Activated CD4-positive, alpha-beta T cell treated with anti-CD3 and anti-CD28 coated beads, Interleukin-2, amount 10 ng/mL, durations not matched to agents 24 days and 14 days (primary cell): ENCODE data around the gene FZD4. TPM values are rescaled to one million over a fixed set of nuclear protein-coding genes. Genes with fewer than 3 reads are reported as not detected.
"Not testable (repeated sequence)": the region's sequence is repeated elsewhere in the genome, so short reads cannot be mapped to it uniquely, and the experiment has no call there.

Experiments used
- DNase-seq: peaks from one replicate; pipeline ENCODE4 v3.0.0; 2022
- H3K27ac Mint-ChIP-seq: one replicate; pipeline ENCODE4 v1.8.0; 2022; ENCODE audit warnings: mild to moderate bottlenecking, mixed read lengths
- H3K27me3 Mint-ChIP-seq: one replicate; pipeline ENCODE4 v1.8.0; 2022; ENCODE audit warnings: mixed read lengths
- H3K36me3 Mint-ChIP-seq: one replicate; pipeline ENCODE4 v1.8.0; 2022; ENCODE audit warnings: low read depth, mild to moderate bottlenecking, mixed read lengths
- H3K4me1 Mint-ChIP-seq: one replicate; pipeline ENCODE4 v1.8.0; 2021; ENCODE audit warnings: mixed read lengths
- H3K4me3 Mint-ChIP-seq: one replicate; pipeline ENCODE4 v1.8.0; 2022; ENCODE audit warnings: mild to moderate bottlenecking, moderate library complexity, mixed read lengths
- H3K9me3 Mint-ChIP-seq: one replicate; pipeline ENCODE4 v1.8.0; 2021; ENCODE audit warnings: mixed read lengths
- intact Hi-C: fragments of 100-400 bp; cut with micrococcal nuclease; formaldehyde crosslinking; loops from one replicate; pipeline ENCODE4 v1.15.1; 2023
- total RNA-seq: library from RNA; stranded (reverse); gene quantifications from 2 replicates; pipeline ENCODE4 v1.2.3, GENCODE V29; 2022

The FZD4 gene
- total RNA-seq, 1 donor from 2014 or later, result not detected

GRCh38 chr11:86923999-86924766 is 31.0 kb downstream of the FZD4 start:
- no peak for DNase-seq
- no peaks in the 10 kb centered on the region for H3K4me1 Mint-ChIP-seq
- H3K9me3 Mint-ChIP-seq, result no peaks in the 10 kb centered on the region
- H3K4me3 Mint-ChIP-seq, result no peak overlapping the region
- intact Hi-C loops, result no loop called here
- no peak overlapping the region for H3K27ac Mint-ChIP-seq
- no peaks in the 10 kb centered on the region for H3K36me3 Mint-ChIP-seq
- H3K27me3 Mint-ChIP-seq, result peaks cover 6% of the 10 kb centered on the region

GRCh38 chr11:86922225-86922624 is 33.0 kb downstream of the FZD4 start:
- no peak for DNase-seq
- Mint-ChIP-seq H3K4me3 (no peak overlapping the region), H3K9me3 (no peaks in the 10 kb centered on the region), H3K27ac (no peak overlapping the region), H3K27me3 (peaks cover 6% of the 10 kb centered on the region), H3K36me3 (no peaks in the 10 kb centered on the region), H3K4me1 (no peaks in the 10 kb centered on the region)
- intact Hi-C loops, result no loop called here

GRCh38 chr11:86919557-86920210 is 35.5 kb downstream of the FZD4 start:
- no peaks in the 10 kb centered on the region for H3K36me3 Mint-ChIP-seq
- no peak overlapping the region for H3K27ac Mint-ChIP-seq
- peaks cover 9% of the 10 kb centered on the region for H3K27me3 Mint-ChIP-seq
- peaks cover 2% of the 10 kb centered on the region for H3K4me1 Mint-ChIP-seq
- intact Hi-C loops, result loop anchor here (1.0 to 5.0 kb wide), 2 partner anchors 49 to 1067 kb away; no protein-coding TSS in a partner anchor
- no peaks in the 10 kb centered on the region for H3K9me3 Mint-ChIP-seq
- peak; percentile 72 for DNase-seq
- no peak overlapping the region for H3K4me3 Mint-ChIP-seq

GRCh38 chr11:86918973-86919372 is 36.2 kb downstream of the FZD4 start:
- Mint-ChIP-seq H3K27ac (no peak overlapping the region), H3K36me3 (no peaks in the 10 kb centered on the region), H3K4me1 (peaks cover 2% of the 10 kb centered on the region), H3K9me3 (no peaks in the 10 kb centered on the region), H3K27me3 (peaks cover 9% of the 10 kb centered on the region), H3K4me3 (no peak overlapping the region)
- no peak for DNase-seq
- intact Hi-C loops, result loop anchor here (1.0 to 5.0 kb wide), 2 partner anchors 49 to 1067 kb away; no protein-coding TSS in a partner anchor

GRCh38 chr11:86918496-86918895 is 36.7 kb downstream of the FZD4 start:
- Mint-ChIP-seq H3K9me3 (no peaks in the 10 kb centered on the region), H3K36me3 (no peaks in the 10 kb centered on the region), H3K27ac (no peak overlapping the region), H3K4me1 (peaks cover 2% of the 10 kb centered on the region), H3K4me3 (no peak overlapping the region), H3K27me3 (peaks cover 11% of the 10 kb centered on the region)
- intact Hi-C loops, result loop anchor here (5.0 kb wide), 1 partner anchor 1066 kb away; no protein-coding TSS in a partner anchor
- DNase-seq, result no peak

DNA sequence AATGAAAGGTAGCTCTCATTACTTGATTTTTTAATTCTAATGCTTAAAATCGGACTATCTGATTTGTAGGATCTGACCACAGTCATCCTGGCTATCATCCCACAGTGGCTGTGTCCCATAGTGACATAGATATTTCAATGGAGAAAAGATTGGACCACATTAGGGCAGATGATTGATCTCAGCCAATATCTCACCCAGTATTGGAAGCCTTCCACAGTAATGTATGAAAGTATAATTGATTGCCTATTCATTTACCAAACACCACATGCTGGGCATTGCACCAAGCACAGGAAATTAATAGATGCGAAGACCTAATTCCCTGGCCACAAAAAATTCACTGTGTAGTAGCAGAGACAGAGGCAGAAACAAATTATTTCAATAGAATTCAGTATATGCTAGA is 37.6 kb downstream of the FZD4 start:
- H3K9me3 Mint-ChIP-seq, result no peaks in the 10 kb centered on the region
- DNase-seq, result no peak
- peaks cover 16% of the 10 kb centered on the region for H3K27me3 Mint-ChIP-seq
- H3K4me1 Mint-ChIP-seq, result peaks cover 2% of the 10 kb centered on the region
- intact Hi-C loops, result loop anchor here (5.0 kb wide), 1 partner anchor 1065 kb away; no protein-coding TSS in a partner anchor
- no peak overlapping the region for H3K27ac Mint-ChIP-seq
- no peak overlapping the region for H3K4me3 Mint-ChIP-seq
- no peaks in the 10 kb centered on the region for H3K36me3 Mint-ChIP-seq

GRCh38 chr11:86916330-86916729 is 38.9 kb downstream of the FZD4 start:
- intact Hi-C loops, result loop anchor here (5.0 kb wide), 1 partner anchor 1064 kb away; no protein-coding TSS in a partner anchor
- peaks cover 2% of the 10 kb centered on the region for H3K4me1 Mint-ChIP-seq
- DNase-seq, result no peak

DNA sequence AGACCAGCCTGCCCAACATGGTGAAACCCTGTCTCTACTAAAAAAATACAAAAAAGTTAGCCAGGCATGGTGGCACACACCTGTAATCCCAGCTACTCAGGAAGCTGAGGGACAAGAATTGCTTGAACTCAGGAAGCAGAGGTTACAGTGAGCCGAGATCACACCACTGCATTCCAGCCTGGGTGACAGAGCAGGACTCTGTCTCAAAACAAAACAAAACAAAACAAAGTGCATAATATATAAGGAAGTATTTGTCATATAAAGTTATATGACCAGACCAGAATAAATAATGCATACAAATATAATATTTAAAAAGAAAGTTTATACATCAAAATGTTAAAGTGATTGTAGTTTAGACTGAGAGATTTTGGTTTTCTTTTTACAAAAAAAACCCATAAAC is 39.3 kb downstream of the FZD4 start:
- intact Hi-C loops, result loop anchor here (5.0 kb wide), 1 partner anchor 1064 kb away; no protein-coding TSS in a partner anchor
- not testable (repeated sequence) for H3K27ac Mint-ChIP-seq

More at GRCh38 chr11:86916330-86916729, 38.9 kb downstream of the FZD4 start:
- Mint-ChIP-seq H3K9me3 (no peaks in the 10 kb centered on the region), H3K27me3 (peaks cover 15% of the 10 kb centered on the region), H3K4me3 (no peak overlapping the region), H3K27ac (no peak overlapping the region), H3K36me3 (no peaks in the 10 kb centered on the region)

GRCh38 chr11:86914865-86915519 is 40.2 kb downstream of the FZD4 start:
- intact Hi-C loops, result loop anchor here (5.0 kb wide), 1 partner anchor 1063 kb away; no protein-coding TSS in a partner anchor

More for the DNA sequence above, 39.3 kb downstream of the FZD4 start:
- H3K4me1 Mint-ChIP-seq, H3K36me3 Mint-ChIP-seq, H3K4me3 Mint-ChIP-seq, H3K9me3 Mint-ChIP-seq, DNase-seq: not testable (repeated sequence)
- H3K27me3 Mint-ChIP-seq, result peaks cover 13% of the 10 kb centered on the region

DNA sequence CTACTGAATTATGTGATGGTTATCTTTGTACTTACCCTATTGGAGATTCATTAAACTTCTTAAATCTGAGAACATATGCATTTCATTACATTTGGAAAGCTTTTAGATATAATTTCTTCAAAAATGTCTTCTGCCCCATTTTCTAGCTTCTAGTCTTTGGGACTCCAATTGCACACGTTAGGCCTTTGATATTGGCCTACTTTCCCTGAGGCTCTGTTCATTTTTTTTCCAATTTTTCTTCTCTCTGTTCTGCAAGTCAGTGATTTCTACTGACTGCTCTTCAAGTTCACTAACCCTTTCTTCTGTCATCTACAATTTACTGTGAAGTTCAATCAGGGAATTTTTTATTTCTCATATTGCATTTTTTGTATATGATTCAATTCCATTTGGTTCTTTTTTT is 43.0 kb downstream of the FZD4 start:
- intact Hi-C loops, result no loop called here
- peaks cover 2% of the 10 kb centered on the region for H3K4me1 Mint-ChIP-seq
- H3K36me3 Mint-ChIP-seq, result no peaks in the 10 kb centered on the region
- no peak overlapping the region for H3K27ac Mint-ChIP-seq
- no peak overlapping the region for H3K4me3 Mint-ChIP-seq
- no peaks in the 10 kb centered on the region for H3K9me3 Mint-ChIP-seq
- H3K27me3 Mint-ChIP-seq, result peaks cover 12% of the 10 kb centered on the region
- no peak for DNase-seq

More at GRCh38 chr11:86914865-86915519, 40.2 kb downstream of the FZD4 start:
- no peaks in the 10 kb centered on the region for H3K36me3 Mint-ChIP-seq
- H3K4me3 Mint-ChIP-seq, result no peak overlapping the region
- no peaks in the 10 kb centered on the region for H3K9me3 Mint-ChIP-seq
- DNase-seq, result no peak
- peaks cover 2% of the 10 kb centered on the region for H3K4me1 Mint-ChIP-seq
- peaks cover 12% of the 10 kb centered on the region for H3K27me3 Mint-ChIP-seq
- H3K27ac Mint-ChIP-seq, result no peak overlapping the region

DNA sequence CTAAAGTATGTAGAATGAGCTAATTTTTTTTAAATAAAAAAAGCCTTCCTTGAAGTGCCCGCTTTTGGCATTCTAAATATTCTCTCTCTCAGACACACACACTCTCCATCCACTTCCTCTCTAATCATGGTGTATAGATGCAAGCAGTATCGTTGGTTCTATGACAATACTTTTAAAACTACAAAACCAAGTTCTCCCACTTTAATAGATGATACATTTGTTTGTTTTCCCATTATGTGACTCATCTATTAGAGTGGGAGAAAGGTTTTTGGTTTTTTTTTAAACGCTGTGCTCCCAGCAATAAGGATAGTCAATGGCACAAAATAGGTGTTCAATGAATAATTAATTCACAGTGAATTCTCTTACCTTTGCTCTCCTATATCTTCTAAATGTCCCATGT is 44.6 kb downstream of the FZD4 start:
- Mint-ChIP-seq H3K4me3 (no peak overlapping the region), H3K4me1 (no peaks in the 10 kb centered on the region), H3K36me3 (no peaks in the 10 kb centered on the region), H3K27ac (no peak overlapping the region), H3K9me3 (no peaks in the 10 kb centered on the region), H3K27me3 (peaks cover 12% of the 10 kb centered on the region)
- intact Hi-C loops, result no loop called here
- no peak for DNase-seq

- Mint-ChIP-seq H3K9me3 (no peaks in the 10 kb centered on the region), H3K27ac (no peak overlapping the region), H3K36me3 (no peaks in the 10 kb centered on the region), H3K27me3 (no peaks in the 10 kb centered on the region), H3K4me1 (no peaks in the 10 kb centered on the region), H3K4me3 (no peak overlapping the region)
- no peak for DNase-seq
- intact Hi-C loops, result no loop called here
These were observed 49.0 kb downstream of the FZD4 start for GRCh38 chr11:86906198-86906597.

DNA sequence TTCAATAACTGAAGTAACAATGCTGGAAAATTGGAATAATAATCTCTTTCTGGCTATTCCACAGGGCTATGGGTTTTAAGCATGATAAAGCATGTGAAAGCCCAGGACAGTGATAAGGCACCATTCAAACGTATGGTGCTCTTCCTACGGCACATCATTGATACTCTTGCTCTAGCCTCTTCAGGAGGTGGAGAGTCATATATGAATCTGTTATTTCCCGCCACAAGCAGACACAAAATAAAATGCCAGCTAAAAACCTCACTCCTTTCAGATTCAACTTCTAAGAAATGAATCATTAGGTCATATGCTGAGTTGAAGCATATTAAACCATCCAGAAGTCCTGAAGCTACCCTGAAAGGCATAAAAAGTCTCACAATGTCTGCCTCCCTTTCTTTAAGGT is 49.9 kb downstream of the FZD4 start:
- H3K4me3 Mint-ChIP-seq, result no peak overlapping the region
- intact Hi-C loops, result no loop called here
- no peaks in the 10 kb centered on the region for H3K9me3 Mint-ChIP-seq
- H3K27ac Mint-ChIP-seq, result no peak overlapping the region
- no peaks in the 10 kb centered on the region for H3K36me3 Mint-ChIP-seq
- peaks cover 2% of the 10 kb centered on the region for H3K27me3 Mint-ChIP-seq
- H3K4me1 Mint-ChIP-seq, result no peaks in the 10 kb centered on the region
- DNase-seq, result no peak

GRCh38 chr11:86904001-86904400 is 51.2 kb downstream of the FZD4 start:
- H3K4me3 Mint-ChIP-seq, result no peak overlapping the region
- H3K4me1 Mint-ChIP-seq, result no peaks in the 10 kb centered on the region
- H3K27ac Mint-ChIP-seq, result no peak overlapping the region
- no peaks in the 10 kb centered on the region for H3K36me3 Mint-ChIP-seq
- intact Hi-C loops, result no loop called here
- H3K9me3 Mint-ChIP-seq, result no peaks in the 10 kb centered on the region
- H3K27me3 Mint-ChIP-seq, result peaks cover 2% of the 10 kb centered on the region
- no peak for DNase-seq
